MM.1S (cell line): ENCODE data around the gene SEMA6C.
A peak's percentile ranks its signal among the peaks of the same experiment; 100 is the strongest.

ENCODE experiments used
- DNase-seq: peaks from one replicate; pipeline ENCODE4 v3.0.0-alpha.2; 2015
- H2AFZ ChIP-seq: fragments of 300-600 bp; sonication (generic); 2 replicates; pipeline ENCODE4 v1.6.0; 2016; ENCODE audit warnings: antibody characterized with exemption, low read length
- H3F3A ChIP-seq: fragments of 300-600 bp; sonication (generic); 2 replicates; pipeline ENCODE4 v1.6.1; 2016; ENCODE audit warnings: mild to moderate bottlenecking, antibody characterized with exemption, low read length, moderate library complexity, mixed read lengths; ENCODE audit not compliant: insufficient read depth
- H3K27ac ChIP-seq: fragments of 300-600 bp; sonication (generic); 2 replicates; pipeline ENCODE4 v1.5.1; 2016; ENCODE audit warnings: mild to moderate bottlenecking, low read length
- H3K27me3 ChIP-seq: fragments of 300-600 bp; sonication (generic); replicated peaks from 2 replicates; pipeline ENCODE4 v1.6.0; 2016; ENCODE audit warnings: low read length; ENCODE audit not compliant: insufficient read depth
- H3K36me3 ChIP-seq: fragments of 300-600 bp; sonication (generic); replicated peaks from 2 replicates; pipeline ENCODE4 v1.6.1; 2016; ENCODE audit warnings: mild to moderate bottlenecking, low read length, mixed read lengths; ENCODE audit not compliant: insufficient read depth
- H3K4me1 ChIP-seq: fragments of 300-600 bp; sonication (generic); 2 replicates; pipeline ENCODE4 v1.6.1; 2016; ENCODE audit warnings: low read length, mixed read lengths
- H3K4me2 ChIP-seq: fragments of 300-600 bp; sonication (generic); 2 replicates; pipeline ENCODE4 v1.6.0; 2016; ENCODE audit warnings: low read depth, low read length
- H3K4me3 ChIP-seq: fragments of 300-600 bp; sonication (generic); 2 replicates; pipeline ENCODE4 v1.5.1; 2016; ENCODE audit warnings: low read length, mixed read lengths
- H3K79me2 ChIP-seq: fragments of 300-600 bp; sonication (generic); 2 replicates; pipeline ENCODE4 v1.6.1; 2016; ENCODE audit warnings: mixed run types, low read length, mixed read lengths
- H3K9ac ChIP-seq: fragments of 300-600 bp; sonication (generic); 2 replicates; pipeline ENCODE4 v1.6.1; 2016; ENCODE audit warnings: low read length, mixed read lengths
- H3K9me2 ChIP-seq: fragments of 300-600 bp; sonication (generic); replicated peaks from 2 replicates; pipeline ENCODE4 v1.6.1; 2016; ENCODE audit warnings: mild to moderate bottlenecking, low read length, mixed read lengths; ENCODE audit not compliant: insufficient read depth
- H3K9me3 ChIP-seq: fragments of 300-600 bp; sonication (generic); replicated peaks from 2 replicates; pipeline ENCODE4 v1.6.1; 2016; ENCODE audit warnings: mild to moderate bottlenecking, low read length, mixed read lengths; ENCODE audit not compliant: insufficient read depth
- H4K20me1 ChIP-seq: fragments of 300-600 bp; sonication (generic); 2 replicates; pipeline ENCODE4 v1.6.1; 2016; ENCODE audit warnings: mild to moderate bottlenecking, low read length, moderate library complexity, mixed read lengths; ENCODE audit not compliant: insufficient read depth
- CTCF ChIP-seq: fragments of 300-600 bp; sonication (generic); IDR thresholded peaks from 2 replicates; pipeline ENCODE4 v1.5.1; 2016; ENCODE audit warnings: antibody characterized with exemption, low read length, mixed read lengths
- EZH2 ChIP-seq: fragments of 300-600 bp; sonication (generic); optimal IDR thresholded peaks from 2 replicates; pipeline ENCODE3; 2017; ENCODE audit warnings: low read depth, mild to moderate bottlenecking, antibody characterized with exemption, low read length, mixed read lengths
- EZH2phosphoT487 ChIP-seq: fragments of 300-600 bp; sonication (generic); IDR thresholded peaks from 2 replicates; pipeline ENCODE4 v1.6.1; 2018; ENCODE audit warnings: antibody characterized with exemption, low read length

The SEMA6C gene

DNA sequence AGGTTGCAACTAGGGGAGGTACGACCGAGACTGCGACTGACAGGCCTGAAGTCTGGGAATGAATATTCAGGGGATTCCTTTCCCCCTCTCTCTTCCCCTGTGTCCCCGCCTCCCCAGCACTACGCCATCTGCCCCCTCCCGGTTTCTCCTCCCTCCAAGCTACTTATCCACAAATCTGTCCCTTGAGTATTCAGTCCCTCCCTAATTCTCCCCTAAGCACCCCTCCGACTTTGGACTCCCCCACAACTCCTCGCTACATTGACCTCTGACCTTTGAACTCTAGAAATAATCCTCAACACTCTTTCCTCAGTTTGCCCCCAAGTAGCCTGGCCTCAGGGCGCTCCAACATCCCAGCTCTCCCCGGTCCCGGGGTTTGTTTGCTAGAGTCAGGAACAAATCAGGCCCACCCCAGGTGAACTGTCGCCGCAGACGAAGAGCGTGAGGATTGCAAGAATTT, 18.9 kb upstream of the SEMA6C start:
- no peaks in the 10 kb centered on the region for H3K9me3 ChIP-seq
- peak overlapping the region; percentile 74 for H3K9ac ChIP-seq
- peak overlapping the region; percentile 6; the same call in 1 of the 2 replicates for H3K27ac ChIP-seq

GRCh38 chr1:151164732-151165280, 18.4 kb upstream of the SEMA6C start:
- Histone ChIP-seq H3K4me1 (peaks cover 7% of the 10 kb centered on the region), H4K20me1 (no peaks in the 10 kb centered on the region), H3F3A (peaks cover 4% of the 10 kb centered on the region; the same call in 1 of the 2 replicates), H3K9ac (peak overlapping the region; percentile 74), H2AFZ (peak overlapping the region; percentile 99), H3K9me3 (no peaks in the 10 kb centered on the region), H3K27me3 (no peaks in the 10 kb centered on the region), H3K4me2 (peak overlapping the region; percentile 91), H3K9me2 (no peaks in the 10 kb centered on the region), H3K79me2 (peaks cover 30% of the 10 kb centered on the region), H3K36me3 (no peaks in the 10 kb centered on the region), H3K4me3 (peak overlapping the region; percentile 86), H3K27ac (no peak overlapping the region)
- DNase-seq: no peak
- TF ChIP-seq EZH2: no peak
- TF ChIP-seq CTCF: no peak
- no peak for TF ChIP-seq EZH2phosphoT487

More for the DNA sequence above, 18.9 kb upstream of the SEMA6C start:
- peaks cover 4% of the 10 kb centered on the region; the same call in 1 of the 2 replicates for H3F3A ChIP-seq
- TF ChIP-seq CTCF (no peak), EZH2phosphoT487 (no peak), EZH2 (no peak)
- peaks cover 30% of the 10 kb centered on the region for H3K79me2 ChIP-seq
- peaks cover 7% of the 10 kb centered on the region for H3K4me1 ChIP-seq
- peak overlapping the region; percentile 86 for H3K4me3 ChIP-seq
- DNase-seq: no peak
- peak overlapping the region; percentile 91 for H3K4me2 ChIP-seq
- no peaks in the 10 kb centered on the region for H3K9me2 ChIP-seq
- no peaks in the 10 kb centered on the region for H3K27me3 ChIP-seq
- no peaks in the 10 kb centered on the region for H3K36me3 ChIP-seq
- peak overlapping the region; percentile 99 for H2AFZ ChIP-seq
- H4K20me1 ChIP-seq: no peaks in the 10 kb centered on the region

GRCh38 chr1:151159373-151159772, 12.9 kb upstream of the SEMA6C start:
- H4K20me1 ChIP-seq: no peaks in the 10 kb centered on the region
- no peak overlapping the region for H3K9ac ChIP-seq
- H3K4me2 ChIP-seq: no peak overlapping the region
- no peaks in the 10 kb centered on the region for H3K9me2 ChIP-seq
- H3K27me3 ChIP-seq: no peaks in the 10 kb centered on the region
- TF ChIP-seq EZH2phosphoT487 (no peak), CTCF (no peak), EZH2 (no peak)
- no peaks in the 10 kb centered on the region for H3K36me3 ChIP-seq
- H2AFZ ChIP-seq: no peak overlapping the region
- H3K4me3 ChIP-seq: no peak overlapping the region
- peaks cover 2% of the 10 kb centered on the region; the same call in 1 of the 2 replicates for H3K79me2 ChIP-seq
- H3K9me3 ChIP-seq: no peaks in the 10 kb centered on the region
- H3K4me1 ChIP-seq: no peaks in the 10 kb centered on the region
- H3F3A ChIP-seq: no peaks in the 10 kb centered on the region
- no peak overlapping the region for H3K27ac ChIP-seq
- DNase-seq: no peak
